NCI-H1417 treated with DMSO at 0.1 percent for 48 hours (cell line): ENCODE results near the gene FAR2.
"Not testable (repeated sequence)": the region's sequence is repeated elsewhere in the genome, so short reads cannot be mapped to it uniquely, and the experiment has no call there.

Experiments
- DNase-seq: peaks from one replicate; lab custom pipeline; 2025; lab: John Stamatoyannopoulos, UW

The FAR2 gene

GRCh38 chr12:29152981-29153630, 4.0 kb downstream of the FAR2 start:
- no peak for DNase-seq

- no peak for DNase-seq
These were observed 6.0 kb downstream of the FAR2 start for GRCh38 chr12:29155079-29155478.

- DNase-seq, result no peak
These were observed 8.4 kb downstream of the FAR2 start for GRCh38 chr12:29157486-29157946.

- DNase-seq, result no peak
These were observed 9.2 kb downstream of the FAR2 start for GRCh38 chr12:29158115-29158763.

- no peak for DNase-seq
These were observed 10.6 kb downstream of the FAR2 start for GRCh38 chr12:29159661-29160060.

- DNase-seq, result no peak
These were observed 11.2 kb downstream of the FAR2 start for GRCh38 chr12:29160230-29160629.

GRCh38 chr12:29163146-29163545, 14.1 kb downstream of the FAR2 start:
- no peak for DNase-seq

- no peak for DNase-seq
These were observed 15.7 kb downstream of the FAR2 start for GRCh38 chr12:29164477-29165393.

- DNase-seq, result no peak
These were observed 18.4 kb downstream of the FAR2 start for GRCh38 chr12:29167445-29167844.

GRCh38 chr12:29167988-29168387, 18.9 kb downstream of the FAR2 start:
- no peak for DNase-seq

GRCh38 chr12:29169978-29170377, 20.9 kb downstream of the FAR2 start:
- not testable (repeated sequence) for DNase-seq

- not testable (repeated sequence) for DNase-seq
These were observed 21.5 kb downstream of the FAR2 start for GRCh38 chr12:29170478-29171084.

- no peak for DNase-seq
These were observed 22.6 kb downstream of the FAR2 start for GRCh38 chr12:29171421-29172258.

- no peak for DNase-seq
These were observed 27.9 kb downstream of the FAR2 start for GRCh38 chr12:29176941-29177340.

GRCh38 chr12:29182247-29182646, 33.2 kb downstream of the FAR2 start:
- not testable (repeated sequence) for DNase-seq

GRCh38 chr12:29187756-29188155, 38.7 kb downstream of the FAR2 start:
- no peak for DNase-seq

- DNase-seq, result no peak
These were observed 42.3 kb downstream of the FAR2 start for GRCh38 chr12:29191267-29191850.

GRCh38 chr12:29198901-29199300, 49.8 kb downstream of the FAR2 start:
- no peak for DNase-seq

- peak; percentile 73 for DNase-seq
These were observed 51.5 kb downstream of the FAR2 start for GRCh38 chr12:29200586-29200985.

- no peak for DNase-seq
These were observed 52.2 kb downstream of the FAR2 start for GRCh38 chr12:29201296-29201695.

- no peak for DNase-seq
These were observed 52.7 kb downstream of the FAR2 start for GRCh38 chr12:29201746-29202145.
